ENCODE measurements around the gene MCAT. TPM values are rescaled to one million over a fixed set of nuclear protein-coding genes. Genes with fewer than 3 reads are reported as not detected.

The MCAT gene
- total RNA-seq (2014; rRNA removed; shearing (Covaris generic); ENCODE audit: low replicate concordance), result 41.8 and 67.9 TPM in 2 replicates

GRCh38 chr22:43142880-43143562 is at the start of gene MCAT:
TSS of gene MCAT (minus strand) at chr22:43143398. CDS start at chr22:43143348, 50 bp downstream.
- in situ Hi-C loops (cut with HindIII; ENCODE audit: low pct_unique_long_range_greater_than_20kb, low sequenced_read_pairs), result no loop called here
- DNase-seq (ENCODE audit: low read depth), result peak; percentile 82

GRCh38 chr22:43191831-43192230 is 48.6 kb upstream of the MCAT start:
- no peak for DNase-seq (ENCODE audit: low read depth)
- in situ Hi-C loops (cut with HindIII; ENCODE audit: low pct_unique_long_range_greater_than_20kb, low sequenced_read_pairs), result no loop called here

DNA sequence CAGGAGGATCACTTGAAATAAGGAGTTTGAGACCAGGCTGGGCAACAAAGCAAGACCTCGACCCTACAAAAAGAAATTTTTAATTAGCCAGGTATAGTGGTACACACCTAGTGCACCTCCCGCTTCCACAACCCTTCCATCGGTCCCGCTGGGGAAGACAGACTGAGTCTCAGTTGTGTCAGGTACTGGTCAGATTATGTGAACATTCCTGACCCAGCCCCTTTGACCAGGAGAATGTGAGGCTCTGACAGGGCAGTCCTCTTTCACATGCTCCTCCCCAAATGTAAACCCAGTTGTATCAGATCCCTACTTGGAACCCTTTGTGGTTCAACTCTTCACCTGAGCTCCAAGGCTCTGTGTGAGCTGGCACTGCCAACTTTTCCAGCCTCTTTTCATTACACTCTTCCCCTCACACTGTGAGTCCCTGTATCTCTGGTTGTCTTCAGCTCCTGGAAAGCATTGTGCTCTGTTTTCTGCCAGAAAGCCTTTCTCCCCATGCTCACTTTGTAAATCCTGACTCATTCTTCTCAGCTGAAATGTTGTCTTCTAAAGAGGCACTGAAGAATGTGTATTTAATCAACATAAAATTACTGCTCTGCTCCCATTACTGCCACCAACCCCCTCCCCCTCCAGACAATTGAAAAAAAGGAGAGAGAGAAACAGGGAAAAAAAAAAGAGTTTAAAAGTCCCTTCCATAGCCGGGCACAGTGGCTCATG is 45.8 kb upstream of the MCAT start:
- in situ Hi-C loops (cut with HindIII; ENCODE audit: low pct_unique_long_range_greater_than_20kb, low sequenced_read_pairs), result no loop called here
- no peak for DNase-seq (ENCODE audit: low read depth)

DNA sequence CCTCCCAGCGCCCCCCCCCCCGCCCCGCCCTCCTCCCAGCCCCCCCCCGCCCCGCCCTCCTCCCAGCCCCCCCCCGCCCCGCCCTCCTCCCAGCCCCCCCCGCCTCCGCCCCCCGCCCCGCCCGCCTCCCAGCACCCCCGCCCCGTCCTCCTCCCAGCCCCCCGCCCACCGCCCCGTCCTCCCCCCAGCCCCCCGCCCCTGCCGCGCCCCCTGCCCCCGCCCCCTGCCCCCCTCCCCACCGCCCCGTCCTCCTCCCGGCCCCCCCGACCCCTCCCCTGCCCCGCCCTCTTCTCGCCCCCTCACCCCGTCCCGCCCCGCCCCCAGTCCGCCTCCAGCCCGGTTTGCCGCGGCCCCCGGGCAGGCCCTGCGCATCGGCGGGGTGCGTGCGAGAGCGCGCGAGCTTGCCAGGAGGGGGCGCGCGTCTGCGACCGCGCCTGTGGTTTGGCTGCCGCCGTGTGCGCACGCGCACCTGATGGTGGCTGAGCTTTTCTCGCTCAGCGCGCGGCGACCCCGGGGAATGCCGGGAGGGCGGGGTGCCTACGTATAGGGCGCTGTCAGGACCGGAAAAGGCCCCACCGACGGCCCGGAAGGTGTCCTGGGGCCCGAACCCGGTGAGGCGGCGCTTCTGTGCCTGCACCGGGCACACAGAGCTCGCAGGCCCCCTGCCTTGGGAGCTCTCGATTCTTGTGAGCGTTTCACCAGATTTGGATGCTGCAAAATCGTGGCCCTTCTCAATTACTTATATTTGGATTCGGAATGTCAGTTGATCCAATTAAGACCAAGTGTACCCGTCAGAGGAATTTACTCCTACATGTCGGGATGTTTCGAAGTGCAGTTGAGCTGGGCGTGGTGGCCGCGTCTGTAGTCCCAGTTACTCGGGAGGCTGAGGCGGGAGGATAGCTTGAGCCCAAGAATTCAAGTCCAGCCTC is 44.2 kb upstream of the MCAT start:
- in situ Hi-C loops (cut with HindIII; ENCODE audit: low pct_unique_long_range_greater_than_20kb, low sequenced_read_pairs), result no loop called here

GRCh38 chr22:43186272-43187170 is 43.3 kb upstream of the MCAT start, which contains the start of gene TTLL12:
TSS of gene TTLL12 (minus strand) at chr22:43187134. CDS start at chr22:43187069, 65 bp downstream.
- in situ Hi-C loops (cut with HindIII; ENCODE audit: low pct_unique_long_range_greater_than_20kb, low sequenced_read_pairs), result no loop called here
- DNase-seq (ENCODE audit: low read depth), result peak; percentile 58

More for the DNA sequence above, 44.2 kb upstream of the MCAT start:
- DNase-seq (ENCODE audit: low read depth), result peak; percentile 98

GRCh38 chr22:43185860-43186261 is 42.7 kb upstream of the MCAT start:
- DNase-seq (ENCODE audit: low read depth), result peak; percentile 22
- in situ Hi-C loops (cut with HindIII; ENCODE audit: low pct_unique_long_range_greater_than_20kb, low sequenced_read_pairs), result no loop called here

DNA sequence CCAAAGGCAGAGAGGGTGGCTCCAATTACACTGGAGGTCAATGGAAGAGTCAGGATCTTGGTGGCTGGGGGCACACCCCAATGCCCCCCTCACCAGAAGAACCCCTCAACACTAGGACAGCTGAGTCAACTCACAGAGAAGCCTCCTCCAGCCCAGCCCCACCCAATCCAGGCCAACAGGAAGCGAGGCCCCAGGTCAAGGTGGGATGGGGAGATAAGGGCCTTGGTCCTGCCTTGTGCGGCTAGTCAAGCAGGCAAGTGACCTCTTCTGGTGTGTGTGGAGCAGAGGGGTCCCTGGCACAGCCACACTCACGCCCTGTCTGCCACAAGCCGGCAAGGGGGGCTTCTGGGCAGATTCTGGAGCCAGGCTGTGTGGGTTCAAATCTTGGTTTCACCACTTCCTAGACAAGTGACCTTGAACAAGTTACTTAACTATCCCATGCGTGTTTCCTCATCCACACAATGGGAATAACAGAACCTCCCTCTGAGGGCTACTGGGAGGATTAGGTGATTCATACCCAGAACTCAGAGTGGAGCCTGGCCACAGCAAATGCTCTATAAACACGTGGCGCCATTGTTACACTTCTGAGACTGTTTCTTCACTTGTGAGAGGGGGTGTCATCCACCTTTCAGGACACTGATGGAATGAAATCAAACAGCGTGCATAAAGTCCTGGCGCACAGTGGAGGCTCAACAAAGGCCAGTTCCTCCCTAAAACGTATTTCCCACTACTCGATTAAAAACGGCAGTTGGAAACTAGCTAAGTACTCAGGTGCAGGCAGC is 40.5 kb upstream of the MCAT start:
- in situ Hi-C loops (cut with HindIII; ENCODE audit: low pct_unique_long_range_greater_than_20kb, low sequenced_read_pairs), result no loop called here
- DNase-seq (ENCODE audit: low read depth), result no peak

GRCh38 chr22:43182726-43183125 is 39.5 kb upstream of the MCAT start:
- in situ Hi-C loops (cut with HindIII; ENCODE audit: low pct_unique_long_range_greater_than_20kb, low sequenced_read_pairs), result no loop called here
- no peak for DNase-seq (ENCODE audit: low read depth)

DNA sequence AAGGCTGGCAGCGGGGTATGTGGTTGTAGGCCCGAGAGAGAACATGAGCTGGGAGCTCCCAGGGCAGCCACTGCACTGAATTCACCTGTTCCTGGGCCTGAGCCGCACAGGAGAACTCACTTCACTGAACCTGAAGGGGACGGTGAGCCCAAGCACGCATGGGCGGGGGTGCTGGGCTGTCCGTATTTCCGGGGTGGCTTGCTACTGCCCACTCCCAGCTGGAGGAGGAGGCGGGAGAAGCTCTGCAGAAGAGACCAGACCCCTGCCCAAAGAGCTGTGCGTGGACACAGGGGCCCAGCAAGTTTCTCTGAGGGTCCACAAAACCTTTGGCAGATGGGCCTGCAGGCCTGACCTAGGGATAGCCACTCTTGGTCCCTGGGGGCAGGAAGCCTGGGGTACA is 38.9 kb upstream of the MCAT start:
- no peak for DNase-seq (ENCODE audit: low read depth)
- in situ Hi-C loops (cut with HindIII; ENCODE audit: low pct_unique_long_range_greater_than_20kb, low sequenced_read_pairs), result no loop called here

- in situ Hi-C loops (cut with HindIII; ENCODE audit: low pct_unique_long_range_greater_than_20kb, low sequenced_read_pairs), result no loop called here
- DNase-seq (ENCODE audit: low read depth), result no peak
Observed at GRCh38 chr22:43181321-43182076, 38.3 kb upstream of the MCAT start.

DNA sequence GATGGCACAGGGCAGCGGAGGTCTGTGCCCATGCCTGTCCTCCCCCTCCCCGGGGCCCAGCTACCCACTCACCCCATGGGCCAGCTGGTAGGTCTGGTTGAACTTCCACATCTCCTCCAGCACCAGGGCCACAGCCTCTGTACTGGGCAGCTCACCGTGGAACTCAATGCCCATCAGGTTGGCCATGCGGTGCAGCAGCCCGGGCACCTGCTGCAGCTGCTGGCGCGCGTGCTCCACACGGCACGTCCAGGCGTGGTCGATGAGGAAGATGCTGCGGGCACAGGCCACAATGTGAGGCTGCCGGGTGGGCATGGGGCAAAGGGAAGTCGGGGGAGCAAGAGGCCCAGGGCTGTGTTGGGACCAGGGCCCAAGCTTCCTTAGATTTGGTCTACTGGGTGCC is 37.5 kb upstream of the MCAT start:
- in situ Hi-C loops (cut with HindIII; ENCODE audit: low pct_unique_long_range_greater_than_20kb, low sequenced_read_pairs), result no loop called here
- DNase-seq (ENCODE audit: low read depth), result no peak

DNA sequence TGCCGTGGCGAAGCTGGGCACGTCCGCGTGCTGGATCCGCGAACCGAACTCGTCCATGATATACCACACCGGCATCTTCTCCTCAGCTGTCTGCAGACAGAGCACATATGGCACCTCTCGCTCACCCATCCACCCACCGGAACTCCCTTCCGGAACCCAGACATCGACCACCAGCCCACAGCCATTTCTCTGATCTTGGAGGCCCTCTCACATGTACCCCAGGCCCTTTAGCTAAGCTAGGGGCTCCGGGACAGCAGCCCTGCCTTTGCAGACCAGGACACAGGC is 36.7 kb upstream of the MCAT start:
- DNase-seq (ENCODE audit: low read depth), result no peak
- in situ Hi-C loops (cut with HindIII; ENCODE audit: low pct_unique_long_range_greater_than_20kb, low sequenced_read_pairs), result no loop called here

DNA sequence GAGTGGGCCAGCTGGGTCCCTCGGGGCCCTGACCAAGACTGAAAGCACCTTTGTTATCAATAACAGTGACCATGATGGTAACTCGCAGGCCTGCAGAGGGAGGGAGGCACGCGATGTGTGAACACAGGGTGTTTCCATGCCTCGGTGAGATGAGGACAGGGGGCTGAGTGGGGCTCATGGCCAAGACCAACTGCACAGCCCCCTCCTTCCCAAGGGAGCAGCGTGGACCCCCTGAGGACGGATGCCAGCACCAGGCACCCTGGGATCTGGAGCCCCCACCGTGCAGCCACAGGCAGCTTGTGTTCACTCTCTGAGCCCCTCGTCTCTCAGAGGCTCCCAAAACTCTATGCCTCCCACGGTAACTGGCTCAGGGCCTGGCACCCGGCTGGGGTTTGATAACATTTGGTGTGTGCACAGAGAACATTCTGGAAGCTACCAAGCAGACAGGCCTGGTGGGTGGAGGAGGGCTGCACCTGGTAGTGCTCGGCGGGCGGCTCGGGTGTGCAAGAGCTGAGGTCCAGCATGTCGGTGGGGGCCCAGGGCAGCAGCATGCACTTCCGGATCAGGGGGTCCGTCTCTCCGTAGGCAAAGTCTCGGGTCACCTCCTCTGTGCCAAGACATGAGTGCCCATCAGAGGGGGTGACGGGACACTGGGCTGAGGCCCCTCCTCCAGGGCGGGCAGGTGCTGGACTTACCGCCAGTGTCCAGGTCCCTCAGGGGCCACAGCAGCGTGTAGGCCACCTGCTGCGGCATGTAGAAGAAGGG is 36.1 kb upstream of the MCAT start:
- no peak for DNase-seq (ENCODE audit: low read depth)
- in situ Hi-C loops (cut with HindIII; ENCODE audit: low pct_unique_long_range_greater_than_20kb, low sequenced_read_pairs), result no loop called here

- DNase-seq (ENCODE audit: low read depth), result no peak
- in situ Hi-C loops (cut with HindIII; ENCODE audit: low pct_unique_long_range_greater_than_20kb, low sequenced_read_pairs), result no loop called here
Observed at GRCh38 chr22:43177479-43177878, 34.3 kb upstream of the MCAT start.

DNA sequence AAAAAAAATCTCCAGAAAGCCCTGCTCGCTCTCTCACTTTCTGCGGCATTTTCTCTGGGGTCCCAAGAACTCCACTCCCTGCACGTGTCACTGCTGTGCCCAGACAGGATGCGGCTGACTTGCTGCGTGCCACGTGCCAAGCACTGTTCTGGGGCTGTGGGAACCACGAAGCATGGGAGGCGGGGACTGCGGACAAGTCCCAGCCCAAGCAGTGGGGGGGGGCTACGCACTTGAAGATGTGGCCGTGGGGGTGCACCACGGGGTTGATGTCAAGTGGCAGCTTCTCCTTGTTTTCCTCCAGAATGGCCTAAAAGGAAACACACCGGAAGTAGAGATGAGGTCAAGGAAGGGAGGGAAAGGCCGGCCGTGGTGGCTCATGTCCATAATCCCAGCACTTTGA is 32.9 kb upstream of the MCAT start:
- in situ Hi-C loops (cut with HindIII; ENCODE audit: low pct_unique_long_range_greater_than_20kb, low sequenced_read_pairs), result no loop called here
- no peak for DNase-seq (ENCODE audit: low read depth)

DNA sequence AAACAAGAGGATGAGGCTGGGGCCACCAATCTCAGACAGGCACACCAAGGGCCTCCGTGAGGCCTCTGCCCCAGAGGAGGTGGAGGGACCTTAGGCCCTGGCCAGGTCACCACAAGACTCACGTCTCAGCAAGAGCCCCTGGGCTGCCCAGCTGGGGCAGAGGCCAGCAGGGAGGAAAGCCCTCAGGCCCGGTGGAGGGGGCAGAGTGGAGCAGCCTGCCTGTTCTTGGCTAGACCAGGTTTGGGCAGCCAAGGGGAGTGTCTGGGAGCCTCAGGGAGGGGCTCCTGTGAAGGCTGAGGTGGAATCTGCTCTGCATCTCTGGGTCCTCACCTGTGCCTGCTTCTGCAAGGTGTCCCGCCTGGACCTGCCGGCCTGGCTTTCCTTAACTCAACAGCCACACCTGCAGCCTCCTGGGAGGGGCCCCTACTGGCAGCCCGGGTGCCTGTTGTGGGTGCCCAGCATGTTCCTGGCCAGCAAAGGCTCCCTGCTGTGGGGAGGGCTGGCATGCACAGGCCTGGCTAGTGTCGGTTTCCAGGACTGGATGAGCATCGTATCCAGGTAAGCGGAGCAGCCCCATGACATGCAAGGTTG is 31.8 kb upstream of the MCAT start:
- no peak for DNase-seq (ENCODE audit: low read depth)
- in situ Hi-C loops (cut with HindIII; ENCODE audit: low pct_unique_long_range_greater_than_20kb, low sequenced_read_pairs), result no loop called here

Measured in Caki2 (cell line).